ENCODE results near the gene TNFRSF13B. TPM values are rescaled to one million over a fixed set of nuclear protein-coding genes. Genes with fewer than 3 reads are reported as not detected.

Gene TNFRSF13B
- total and polyA plus RNA-seq, 2 donors (not counting 1 experiment from before 2014, with no cell fraction given) = not detected

GRCh38 chr17:16919663-16920627 is 52.0 kb downstream of the TNFRSF13B start:
- DNase-seq (ENCODE audit: low read depth in 2 of 2) = no peak
- TF ChIP-seq CTCF (conservative IDR thresholded peaks at IDR 0.05 in 1 of 2, IDR thresholded peaks at IDR 0.05 in 1 of 2; ENCODE audit: low read depth in 1 of 2, low read length in 2 of 2) = no peak
- TF ChIP-seq EZH2 (IDR thresholded peaks at IDR 0.05; ENCODE audit: low read length, missing control alignments) = no peak
- Histone ChIP-seq H3K4me3 (replicated peaks in 1 of 4; ENCODE audit: control extremely low read depth in 1 of 4, insufficient read depth in 1 of 4, low read depth in 3 of 4, low read length in 4 of 4) (no peak overlapping the region), H3K4me1 (ENCODE audit: control insufficient read depth, extremely low read depth, insufficient read depth, low read length) (no peaks in the 10 kb centered on the region), H3K4me2 (ENCODE audit: extremely low read depth, insufficient read depth, low read length) (no peak overlapping the region), H3K27ac (ENCODE audit: insufficient read depth, low read length) (no peak overlapping the region), H3K27me3 (ENCODE audit: control insufficient read depth, insufficient read depth, low read length) (no peaks in the 10 kb centered on the region), H3K36me3 (ENCODE audit: control insufficient read depth, insufficient read depth, low read length) (no peaks in the 10 kb centered on the region), H4K20me1 (ENCODE audit: control insufficient read depth, extremely low read depth, insufficient read depth, low read length) (no peaks in the 10 kb centered on the region), H3K9ac (ENCODE audit: insufficient read depth, low read length) (no peak overlapping the region), H3K79me2 (ENCODE audit: control insufficient read depth, insufficient read depth, low read length) (no peaks in the 10 kb centered on the region), H2AFZ (ENCODE audit: low read length) (no peak overlapping the region), H3K9me3 (ENCODE audit: control insufficient read depth, insufficient read depth, low read depth, low read length) (no peaks in the 10 kb centered on the region)

GRCh38 chr17:16918443-16918842 is 53.5 kb downstream of the TNFRSF13B start:
- Histone ChIP-seq H3K79me2 (ENCODE audit: control insufficient read depth, insufficient read depth, low read length) (no peaks in the 10 kb centered on the region), H3K27ac (ENCODE audit: insufficient read depth, low read length) (no peak overlapping the region), H3K9me3 (ENCODE audit: control insufficient read depth, insufficient read depth, low read depth, low read length) (no peaks in the 10 kb centered on the region), H3K9ac (ENCODE audit: insufficient read depth, low read length) (no peak overlapping the region), H3K4me1 (ENCODE audit: control insufficient read depth, extremely low read depth, insufficient read depth, low read length) (no peaks in the 10 kb centered on the region), H3K27me3 (ENCODE audit: control insufficient read depth, insufficient read depth, low read length) (no peaks in the 10 kb centered on the region), H4K20me1 (ENCODE audit: control insufficient read depth, extremely low read depth, insufficient read depth, low read length) (no peaks in the 10 kb centered on the region), H3K4me2 (ENCODE audit: extremely low read depth, insufficient read depth, low read length) (no peak overlapping the region), H3K36me3 (ENCODE audit: control insufficient read depth, insufficient read depth, low read length) (no peaks in the 10 kb centered on the region), H2AFZ (ENCODE audit: low read length) (no peak overlapping the region), H3K4me3 (replicated peaks in 1 of 4; ENCODE audit: control extremely low read depth in 1 of 4, insufficient read depth in 1 of 4, low read depth in 3 of 4, low read length in 4 of 4) (no peak overlapping the region)
- TF ChIP-seq CTCF (conservative IDR thresholded peaks at IDR 0.05 in 1 of 2, IDR thresholded peaks at IDR 0.05 in 1 of 2; ENCODE audit: low read depth in 1 of 2, low read length in 2 of 2) = no peak
- TF ChIP-seq EZH2 (IDR thresholded peaks at IDR 0.05; ENCODE audit: low read length, missing control alignments) = no peak
- DNase-seq (ENCODE audit: low read depth in 2 of 2) = no peak

- Histone ChIP-seq H2AFZ (ENCODE audit: low read length) (no peak overlapping the region), H4K20me1 (ENCODE audit: control insufficient read depth, extremely low read depth, insufficient read depth, low read length) (no peaks in the 10 kb centered on the region), H3K4me1 (ENCODE audit: control insufficient read depth, extremely low read depth, insufficient read depth, low read length) (no peaks in the 10 kb centered on the region), H3K4me3 (replicated peaks in 1 of 4; ENCODE audit: control extremely low read depth in 1 of 4, insufficient read depth in 1 of 4, low read depth in 3 of 4, low read length in 4 of 4) (no peak overlapping the region), H3K36me3 (ENCODE audit: control insufficient read depth, insufficient read depth, low read length) (no peaks in the 10 kb centered on the region), H3K9me3 (ENCODE audit: control insufficient read depth, insufficient read depth, low read depth, low read length) (no peaks in the 10 kb centered on the region), H3K27me3 (ENCODE audit: control insufficient read depth, insufficient read depth, low read length) (no peaks in the 10 kb centered on the region), H3K27ac (ENCODE audit: insufficient read depth, low read length) (no peak overlapping the region), H3K79me2 (ENCODE audit: control insufficient read depth, insufficient read depth, low read length) (no peaks in the 10 kb centered on the region), H3K9ac (ENCODE audit: insufficient read depth, low read length) (no peak overlapping the region), H3K4me2 (ENCODE audit: extremely low read depth, insufficient read depth, low read length) (no peak overlapping the region)
- TF ChIP-seq EZH2 (IDR thresholded peaks at IDR 0.05; ENCODE audit: low read length, missing control alignments) (no peak), CTCF (conservative IDR thresholded peaks at IDR 0.05 in 1 of 2, IDR thresholded peaks at IDR 0.05 in 1 of 2; ENCODE audit: low read depth in 1 of 2, low read length in 2 of 2) (no peak)
- no peak for DNase-seq (ENCODE audit: low read depth in 2 of 2)
These were observed 54.1 kb downstream of the TNFRSF13B start for GRCh38 chr17:16917671-16918394.
